B cell (primary cell): ENCODE measurements around the gene TRIM40. TPM values are rescaled to one million over a fixed set of nuclear protein-coding genes. Genes with fewer than 3 reads are reported as not detected.

Source experiments
- ATAC-seq: fragments of 200-7000 bp; cut with Tn5 transposase; one replicate; pipeline ENCODE4 v1.10.0; 2021; ENCODE audit warnings: low read depth, mild to moderate bottlenecking, moderate number of reproducible peaks, moderate library complexity
- CTCF ChIA-PET: fragments of 350-600 bp; sonication (Branson Sonifier 250); formaldehyde crosslinking; loops from one replicate; lab custom pipeline; 2021; ENCODE audit warnings: antibody characterized with exemption, inconsistent platforms; lab: Charles Lee
- POLR2A ChIA-PET: fragments of 350-600 bp; sonication (Branson Sonifier 250); formaldehyde crosslinking; loops from one replicate; lab custom pipeline; 2021; ENCODE audit warnings: antibody characterized with exemption; lab: Charles Lee
- DNase-seq: peaks from one replicate; pipeline ENCODE4 v3.0.0; 2013
- H2AFZ ChIP-seq: 2 replicates; pipeline ENCODE4 v1.6.1; 2012; ENCODE audit warnings: mild to moderate bottlenecking, low read depth, low read length; ENCODE audit not compliant: insufficient read depth, poor library complexity, severe bottlenecking
- H3K27ac ChIP-seq, 2 donors: 1 replicate in 1 of 2; 2 replicates in 1 of 2; pipeline ENCODE4 v1.5.1; 2012 to 2013; ENCODE audit warnings: low read length in 2 of 2, mild to moderate bottlenecking in 2 of 2, moderate library complexity in 1 of 2
- H3K27me3 ChIP-seq, 4 experiments: fragments of 200-600 bp in 1 of 4; sonication (generic) in 1 of 4; replicated peaks in 1 of 4; 1 replicate in 2 of 4; 2 replicates in 2 of 4; pipeline versions ENCODE4 v1.6.1 to v1.7.0; 2013 to 2016; ENCODE audit warnings: low read length in 3 of 4, mild to moderate bottlenecking in 2 of 4, mixed read lengths in 1 of 4, moderate library complexity in 1 of 4; ENCODE audit not compliant: insufficient read depth in 4 of 4, control insufficient read depth in 3 of 4; ENCODE audit errors: control extremely low read depth in 1 of 4
- H3K36me3 ChIP-seq, 2 experiments: replicated peaks in 1 of 2; 1 replicate in 1 of 2; 2 replicates in 1 of 2; pipeline versions ENCODE4 v1.6.1 to v1.7.1; 2013; ENCODE audit warnings: low read length in 1 of 2; ENCODE audit not compliant: insufficient read depth in 2 of 2, control insufficient read depth in 1 of 2; ENCODE audit errors: control extremely low read depth in 1 of 2, extremely low read depth in 1 of 2
- H3K4me1 ChIP-seq, 2 donors: fragments of 200-600 bp in 1 of 2; sonication (generic) in 1 of 2; 1 replicate in 1 of 2; 2 replicates in 1 of 2; pipeline versions ENCODE4 v1.5.1 to v1.6.1; 2013 to 2017; ENCODE audit warnings: low read length in 2 of 2; ENCODE audit not compliant: control insufficient read depth in 2 of 2, insufficient read depth in 2 of 2
- H3K4me2 ChIP-seq: replicated peaks from 2 replicates; pipeline ENCODE3; 2012; ENCODE audit warnings: mild to moderate bottlenecking, low read depth, low read length; ENCODE audit not compliant: poor library complexity, severe bottlenecking
- H3K4me3 ChIP-seq, 5 experiments: fragments of 200-600 bp in 1 of 5; sonication (generic) in 1 of 5; 1 replicate in 3 of 5; 2 replicates in 2 of 5; pipeline versions ENCODE4 v1.5.1 to v1.7.0; 2011 to 2016; ENCODE audit warnings: low read length in 4 of 5, mild to moderate bottlenecking in 4 of 5, low read depth in 2 of 5, control low read depth in 1 of 5, moderate library complexity in 1 of 5; ENCODE audit not compliant: insufficient read depth in 1 of 5; ENCODE audit errors: control extremely low read depth in 1 of 5, extremely low read depth in 1 of 5
- H3K79me2 ChIP-seq: fragments of 200-600 bp; sonication (generic); one replicate; pipeline ENCODE4 v1.6.0; 2016; ENCODE audit warnings: low read length; ENCODE audit not compliant: control insufficient read depth, insufficient read depth
- H3K9ac ChIP-seq: fragments of 200-600 bp; sonication (generic); 2 replicates; pipeline ENCODE4 v1.6.1; 2017; ENCODE audit warnings: mild to moderate bottlenecking, low read length, moderate library complexity
- H3K9me3 ChIP-seq, 3 donors: one replicate each; pipeline versions ENCODE4 v1.6.1 to v1.7.1; 2013; ENCODE audit warnings: low read length in 2 of 3; ENCODE audit not compliant: control insufficient read depth in 2 of 3, insufficient read depth in 1 of 3; ENCODE audit errors: control extremely low read depth in 1 of 3
- H4K20me1 ChIP-seq: 2 replicates; pipeline ENCODE4 v1.6.0; 2012; ENCODE audit warnings: mild to moderate bottlenecking, low read length; ENCODE audit not compliant: insufficient read depth, control insufficient read depth, poor library complexity, severe bottlenecking
- H3K27ac Mint-ChIP-seq: one replicate; pipeline ENCODE4 v1.8.0; 2021; ENCODE audit warnings: mixed read lengths
- H3K27me3 Mint-ChIP-seq: one replicate; pipeline ENCODE4 v1.8.0; 2021; ENCODE audit warnings: mixed read lengths
- H3K4me1 Mint-ChIP-seq: one replicate; pipeline ENCODE4 v1.8.0; 2021; ENCODE audit warnings: mixed read lengths
- H3K4me3 Mint-ChIP-seq: one replicate; pipeline ENCODE4 v1.8.0; 2021; ENCODE audit warnings: mixed read lengths
- H3K9me3 Mint-ChIP-seq: one replicate; pipeline ENCODE4 v1.8.0; 2022; ENCODE audit warnings: mixed read lengths; ENCODE audit not compliant: insufficient read depth
- CTCF ChIP-seq: fragments of 200-600 bp; IDR thresholded peaks from one replicate; pipeline ENCODE4 v1.8.0; 2022; ENCODE audit warnings: antibody characterized with exemption, mild to moderate bottlenecking
- EZH2 ChIP-seq: IDR thresholded peaks from 2 replicates; pipeline ENCODE4 v1.6.1; 2012; ENCODE audit warnings: borderline replicate concordance, low read depth, mild to moderate bottlenecking, moderate library complexity, low read length; ENCODE audit not compliant: insufficient read depth, poor library complexity, severe bottlenecking
- WGBS: methylation state at CpG from one replicate; pipeline ENCODE4 v1.1.5; 2013; ENCODE audit warnings: missing lambda C conversion rate; ENCODE audit not compliant: insufficient coverage; 5-methylcytosine and 5-hydroxymethylcytosine counted together
- intact Hi-C: fragments of 100-400 bp; cut with micrococcal nuclease; formaldehyde crosslinking; loops from one replicate; pipeline ENCODE4 v1.10.0; 2022
- polyA plus RNA-seq: library from polyadenylated mRNA; depleted of rRNA; stranded (reverse); fragments of >200 nt; gene quantifications from 2 replicates; pipeline ENCODE4 v1.2.3, GENCODE V29; 2012
- total RNA-seq, 2 donors: library from RNA; stranded (reverse); fragments of 120-200 nt in 1 of 2; gene quantifications; 1 replicate in 1 of 2; 2 replicates in 1 of 2; pipeline versions ENCODE4 v1.2.3 to v1.2.4, GENCODE V29; 2013 to 2022

Gene TRIM40
- total and polyA plus RNA-seq, 2 donors (not counting 1 experiment from before 2014, with no cell fraction given) = not detected

- WGBS = 95% methylated on average over 6 of the region's 8 CpGs
These were observed 59.1 kb downstream of the TRIM40 start for GRCh38 chr6:30194797-30195690.

More at GRCh38 chr6:30194797-30195690, 59.1 kb downstream of the TRIM40 start:
- Histone ChIP-seq H3K27me3 (no peaks in the 10 kb centered on the region), H3K9me3 (no peaks in the 10 kb centered on the region), H3K4me2 (no peak overlapping the region), H2AFZ (no peak overlapping the region), H3K4me1 (peaks cover 0 to 3% of the 10 kb centered on the region in 2 donors), H3K27ac (peak overlapping the region in 1 of 2 donors; percentile 25), H3K36me3 (peaks cover 9 to 87% of the 10 kb centered on the region in 2 experiments), H4K20me1 (peaks cover 48% of the 10 kb centered on the region), H3K79me2 (peaks cover 28% of the 10 kb centered on the region), H3K9ac (no peak overlapping the region), H3K4me3 (no peak overlapping the region)
- Mint-ChIP-seq H3K27ac (peak overlapping the region; percentile 46), H3K27me3 (no peaks in the 10 kb centered on the region), H3K4me1 (peaks cover 6% of the 10 kb centered on the region), H3K9me3 (no peaks in the 10 kb centered on the region), H3K4me3 (no peak overlapping the region)
- ChIA-PET CTCF (interaction anchor here (1.0 kb wide), 1 partner anchor 24 kb away, joined by 3 read pairs; no protein-coding TSS in a partner anchor), POLR2A (no interaction called here)
- ATAC-seq (no peak), DNase-seq (no peak)
- no peak for TF ChIP-seq EZH2
- no peak for TF ChIP-seq CTCF
- intact Hi-C loops = no loop called here
